ENCODE data around the gene NUP93.

NUP93 gene

DNA sequence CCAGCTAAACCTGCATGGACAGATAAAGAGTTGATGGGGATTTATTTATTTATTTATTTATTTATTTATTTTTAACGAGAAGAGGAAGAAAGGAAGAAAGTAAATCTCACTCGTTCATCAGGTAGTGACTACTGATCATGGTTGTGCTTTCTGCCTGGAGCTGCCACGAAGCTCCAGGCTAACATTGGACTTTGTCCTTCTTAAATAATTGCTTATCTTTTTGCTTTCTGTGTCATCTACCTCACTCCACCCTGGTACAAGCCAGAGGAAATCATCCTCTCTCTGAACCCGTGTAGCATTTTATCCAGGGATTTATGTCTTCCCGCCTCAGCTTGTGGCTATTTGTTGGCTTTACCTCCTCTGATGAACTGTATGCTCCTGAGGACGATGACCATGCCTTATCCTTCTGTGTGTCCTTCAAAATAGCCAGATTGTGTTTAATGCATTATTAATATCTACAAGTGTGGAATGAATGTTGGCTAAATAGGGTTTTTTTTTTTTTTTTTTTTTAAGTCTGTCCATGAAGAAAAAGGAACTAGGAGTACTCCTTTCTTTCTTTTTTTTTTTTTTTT lies 127.0 kb downstream of the NUP93 start:
- H3K27ac ChIP-seq (ENCODE audit: low read length): no peak overlapping the region
- no peak overlapping the region for H3K9ac ChIP-seq (ENCODE audit: low read depth, low read length)
- DNase-seq: no peak
- ATAC-seq (ENCODE audit: insufficient read depth, low read depth): no peak
- TF ChIP-seq, protein P1, sequence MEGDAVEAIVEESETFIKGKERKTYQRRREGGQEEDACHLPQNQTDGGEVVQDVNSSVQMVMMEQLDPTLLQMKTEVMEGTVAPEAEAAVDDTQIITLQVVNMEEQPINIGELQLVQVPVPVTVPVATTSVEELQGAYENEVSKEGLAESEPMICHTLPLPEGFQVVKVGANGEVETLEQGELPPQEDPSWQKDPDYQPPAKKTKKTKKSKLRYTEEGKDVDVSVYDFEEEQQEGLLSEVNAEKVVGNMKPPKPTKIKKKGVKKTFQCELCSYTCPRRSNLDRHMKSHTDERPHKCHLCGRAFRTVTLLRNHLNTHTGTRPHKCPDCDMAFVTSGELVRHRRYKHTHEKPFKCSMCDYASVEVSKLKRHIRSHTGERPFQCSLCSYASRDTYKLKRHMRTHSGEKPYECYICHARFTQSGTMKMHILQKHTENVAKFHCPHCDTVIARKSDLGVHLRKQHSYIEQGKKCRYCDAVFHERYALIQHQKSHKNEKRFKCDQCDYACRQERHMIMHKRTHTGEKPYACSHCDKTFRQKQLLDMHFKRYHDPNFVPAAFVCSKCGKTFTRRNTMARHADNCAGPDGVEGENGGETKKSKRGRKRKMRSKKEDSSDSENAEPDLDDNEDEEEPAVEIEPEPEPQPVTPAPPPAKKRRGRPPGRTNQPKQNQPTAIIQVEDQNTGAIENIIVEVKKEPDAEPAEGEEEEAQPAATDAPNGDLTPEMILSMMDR (IDR thresholded peaks at IDR 0.05; ENCODE audit: borderline replicate concordance, extremely low read depth, low read length, poor library complexity, severe bottlenecking): no peak
- no peak for TF ChIP-seq EZH2 (IDR thresholded peaks at IDR 0.05; ENCODE audit: borderline replicate concordance, low read depth, low read length, severe bottlenecking)
- no peaks in the 10 kb centered on the region for H3K36me3 ChIP-seq (ENCODE audit: insufficient read depth, low read length)
- no peaks in the 10 kb centered on the region for H3K79me2 ChIP-seq (ENCODE audit: insufficient read depth, low read length)
- no peaks in the 10 kb centered on the region for H4K20me1 ChIP-seq (ENCODE audit: insufficient read depth, low read length)
- H3K4me1 ChIP-seq (ENCODE audit: insufficient read depth, low read length): peaks cover 25% of the 10 kb centered on the region
- H3K4me2 ChIP-seq (ENCODE audit: insufficient read depth, low read length): no peak overlapping the region
- no peaks in the 10 kb centered on the region for H3K27me3 ChIP-seq (ENCODE audit: insufficient read depth, low read length, poor library complexity)
- H3K9me3 ChIP-seq (ENCODE audit: insufficient read depth, low read length, severe bottlenecking): no peaks in the 10 kb centered on the region
- no peak overlapping the region for H2AFZ ChIP-seq (ENCODE audit: low read depth, low read length)
- no peak overlapping the region for H3K4me3 ChIP-seq (ENCODE audit: low read depth in 1 of 2, low read length in 2 of 2)

DNA sequence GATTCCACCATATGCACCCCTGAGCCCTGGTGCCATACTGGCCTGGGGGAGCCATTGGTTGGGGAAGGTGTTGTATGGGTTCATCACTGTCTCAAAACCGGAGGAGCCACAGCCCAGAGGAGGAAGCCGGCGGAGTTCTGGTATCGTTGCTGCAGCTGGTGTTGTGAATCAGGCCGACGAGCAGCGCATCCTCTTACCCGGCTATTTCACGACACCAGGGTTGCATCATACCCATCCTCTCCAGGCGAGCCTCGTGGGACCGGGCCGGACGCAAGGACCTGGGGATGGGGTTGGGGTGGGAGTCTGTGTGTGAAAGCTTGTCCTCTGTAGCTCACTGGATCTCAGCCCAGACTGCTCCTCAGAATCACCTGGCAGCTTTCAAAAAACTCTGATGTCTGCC lies 128.4 kb downstream of the NUP93 start:
- no peak for ATAC-seq (ENCODE audit: insufficient read depth, low read depth)
- H3K4me1 ChIP-seq (ENCODE audit: insufficient read depth, low read length): peaks cover 28% of the 10 kb centered on the region
- no peak overlapping the region for H2AFZ ChIP-seq (ENCODE audit: low read depth, low read length)
- no peaks in the 10 kb centered on the region for H4K20me1 ChIP-seq (ENCODE audit: insufficient read depth, low read length)
- H3K27ac ChIP-seq (ENCODE audit: low read length): no peak overlapping the region
- no peak for DNase-seq
- TF ChIP-seq EZH2 (IDR thresholded peaks at IDR 0.05; ENCODE audit: borderline replicate concordance, low read depth, low read length, severe bottlenecking): no peak
- TF ChIP-seq, protein P1 (IDR thresholded peaks at IDR 0.05; ENCODE audit: borderline replicate concordance, extremely low read depth, low read length, poor library complexity, severe bottlenecking): no peak
- H3K36me3 ChIP-seq (ENCODE audit: insufficient read depth, low read length): no peaks in the 10 kb centered on the region
- H3K4me2 ChIP-seq (ENCODE audit: insufficient read depth, low read length): no peak overlapping the region
- no peaks in the 10 kb centered on the region for H3K9me3 ChIP-seq (ENCODE audit: insufficient read depth, low read length, severe bottlenecking)
- no peaks in the 10 kb centered on the region for H3K79me2 ChIP-seq (ENCODE audit: insufficient read depth, low read length)
- no peak overlapping the region for H3K9ac ChIP-seq (ENCODE audit: low read depth, low read length)
- no peaks in the 10 kb centered on the region for H3K27me3 ChIP-seq (ENCODE audit: insufficient read depth, low read length, poor library complexity)
- H3K4me3 ChIP-seq (ENCODE audit: low read depth in 1 of 2, low read length in 2 of 2): no peak overlapping the region

DNA sequence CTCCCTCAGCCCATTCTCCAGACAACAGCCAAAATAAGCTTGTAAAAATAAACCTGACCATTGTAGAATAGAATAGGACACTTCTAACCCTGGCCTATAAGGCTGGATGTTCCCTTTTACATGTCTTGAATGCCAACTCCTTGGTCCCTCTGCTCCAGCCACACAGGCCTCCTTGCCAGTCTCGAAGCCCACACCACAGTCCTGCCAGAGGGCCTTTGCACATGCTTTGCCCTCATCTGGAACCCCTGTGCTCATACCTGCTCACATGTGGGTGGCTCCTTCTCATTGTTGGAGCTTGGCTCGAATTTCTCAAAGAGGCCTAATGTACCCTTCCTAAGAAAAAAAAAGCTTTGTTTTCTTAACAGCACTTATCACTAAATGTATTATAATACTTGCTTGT lies 129.7 kb downstream of the NUP93 start:
- DNase-seq (no peak), ATAC-seq (ENCODE audit: insufficient read depth, low read depth) (no peak)
- Histone ChIP-seq H3K4me2 (ENCODE audit: insufficient read depth, low read length) (no peak overlapping the region), H3K4me1 (ENCODE audit: insufficient read depth, low read length) (peaks cover 28% of the 10 kb centered on the region), H3K27me3 (ENCODE audit: insufficient read depth, low read length, poor library complexity) (no peaks in the 10 kb centered on the region), H3K36me3 (ENCODE audit: insufficient read depth, low read length) (no peaks in the 10 kb centered on the region), H2AFZ (ENCODE audit: low read depth, low read length) (no peak overlapping the region), H3K27ac (ENCODE audit: low read length) (peak overlapping the region; percentile 71), H3K9ac (ENCODE audit: low read depth, low read length) (no peak overlapping the region; the same call in 1 of the 2 replicates), H4K20me1 (ENCODE audit: insufficient read depth, low read length) (no peaks in the 10 kb centered on the region), H3K9me3 (ENCODE audit: insufficient read depth, low read length, severe bottlenecking) (no peaks in the 10 kb centered on the region), H3K79me2 (ENCODE audit: insufficient read depth, low read length) (no peaks in the 10 kb centered on the region), H3K4me3 (ENCODE audit: low read depth in 1 of 2, low read length in 2 of 2) (no peak overlapping the region)
- TF ChIP-seq, protein P1 (IDR thresholded peaks at IDR 0.05; ENCODE audit: borderline replicate concordance, extremely low read depth, low read length, poor library complexity, severe bottlenecking): no peak
- TF ChIP-seq EZH2 (IDR thresholded peaks at IDR 0.05; ENCODE audit: borderline replicate concordance, low read depth, low read length, severe bottlenecking): no peak

Measured in DND-41 (cell line).